ENCODE data around the gene HSPA5.
"Not testable (repeated sequence)": the region's sequence is repeated elsewhere in the genome, so short reads cannot be mapped to it uniquely, and the experiment has no call there.

HSPA5 gene

DNA sequence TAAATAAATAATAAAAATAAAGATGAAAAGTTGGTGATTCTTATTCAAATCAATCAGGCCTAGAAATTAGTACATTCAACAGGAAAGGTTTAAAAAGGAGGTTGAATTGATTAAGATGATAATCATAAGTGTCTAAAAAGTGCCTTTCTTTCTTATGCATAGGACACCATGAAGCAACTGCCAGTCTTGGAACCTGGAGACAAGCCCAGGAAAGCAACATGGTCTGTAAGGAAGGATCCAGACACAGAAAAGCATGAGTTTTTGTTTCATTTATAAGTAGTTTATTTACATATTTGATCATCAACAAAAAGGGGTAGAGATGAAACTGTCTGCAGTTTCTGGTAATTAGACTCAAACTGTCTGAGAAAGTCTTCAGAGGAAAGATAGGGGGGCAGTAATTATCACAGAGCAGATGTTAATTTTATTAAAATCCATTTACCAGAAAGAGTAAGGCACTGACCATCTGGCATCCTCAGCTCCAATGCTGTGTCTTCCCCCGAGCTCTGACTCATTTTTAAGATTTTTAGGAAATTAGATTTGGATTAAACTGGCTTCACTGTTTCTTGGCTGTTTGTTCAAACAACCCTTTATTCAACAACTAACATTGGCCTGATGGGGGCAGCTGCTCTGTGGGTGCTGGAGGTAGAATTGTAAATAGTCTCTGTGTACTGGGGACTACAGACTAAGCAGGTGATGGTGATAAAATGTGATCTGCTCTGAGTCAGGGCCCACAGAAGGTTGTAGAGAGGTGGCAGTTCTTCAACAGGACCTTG, 38.1 kb downstream of the HSPA5 start:
- Histone ChIP-seq H3K36me3 (replicated peaks; ENCODE audit: insufficient read depth, low read length) (0 out of 2 replicates have a peak, but pooled peaks cover 2% of the 10 kb centered on the region), H3K9ac (ENCODE audit: low read length) (no peak overlapping the region), H2AFZ (ENCODE audit: low read length) (no peak overlapping the region), H3F3A (ENCODE audit: insufficient read depth, low read length) (no peaks in the 10 kb centered on the region), H3K4me3 (ENCODE audit: low read length) (no peak overlapping the region), H4K20me1 (ENCODE audit: insufficient read depth, low read length) (no peaks in the 10 kb centered on the region), H3K4me1 (ENCODE audit: low read length) (peaks cover 5% of the 10 kb centered on the region; the same call in 1 of the 2 replicates), H3K79me2 (ENCODE audit: low read length) (peaks cover 9% of the 10 kb centered on the region), H3K27me3 (replicated peaks; ENCODE audit: insufficient read depth, low read length) (no peaks in the 10 kb centered on the region), H3K27ac (ENCODE audit: low read length) (no peak overlapping the region), H3K9me3 (replicated peaks; ENCODE audit: insufficient read depth, low read length) (no peaks in the 10 kb centered on the region), H3K9me2 (replicated peaks; ENCODE audit: insufficient read depth, low read length) (no peaks in the 10 kb centered on the region), H3K4me2 (ENCODE audit: low read depth, low read length) (no peak overlapping the region)
- no peak for DNase-seq
- no peak for TF ChIP-seq EZH2 (optimal IDR thresholded peaks at IDR 0.05; ENCODE audit: low read depth, low read length)
- TF ChIP-seq CTCF (IDR thresholded peaks at IDR 0.05; ENCODE audit: low read length), result no peak
- TF ChIP-seq EZH2phosphoT487 (IDR thresholded peaks at IDR 0.05; ENCODE audit: low read length), result no peak

DNA sequence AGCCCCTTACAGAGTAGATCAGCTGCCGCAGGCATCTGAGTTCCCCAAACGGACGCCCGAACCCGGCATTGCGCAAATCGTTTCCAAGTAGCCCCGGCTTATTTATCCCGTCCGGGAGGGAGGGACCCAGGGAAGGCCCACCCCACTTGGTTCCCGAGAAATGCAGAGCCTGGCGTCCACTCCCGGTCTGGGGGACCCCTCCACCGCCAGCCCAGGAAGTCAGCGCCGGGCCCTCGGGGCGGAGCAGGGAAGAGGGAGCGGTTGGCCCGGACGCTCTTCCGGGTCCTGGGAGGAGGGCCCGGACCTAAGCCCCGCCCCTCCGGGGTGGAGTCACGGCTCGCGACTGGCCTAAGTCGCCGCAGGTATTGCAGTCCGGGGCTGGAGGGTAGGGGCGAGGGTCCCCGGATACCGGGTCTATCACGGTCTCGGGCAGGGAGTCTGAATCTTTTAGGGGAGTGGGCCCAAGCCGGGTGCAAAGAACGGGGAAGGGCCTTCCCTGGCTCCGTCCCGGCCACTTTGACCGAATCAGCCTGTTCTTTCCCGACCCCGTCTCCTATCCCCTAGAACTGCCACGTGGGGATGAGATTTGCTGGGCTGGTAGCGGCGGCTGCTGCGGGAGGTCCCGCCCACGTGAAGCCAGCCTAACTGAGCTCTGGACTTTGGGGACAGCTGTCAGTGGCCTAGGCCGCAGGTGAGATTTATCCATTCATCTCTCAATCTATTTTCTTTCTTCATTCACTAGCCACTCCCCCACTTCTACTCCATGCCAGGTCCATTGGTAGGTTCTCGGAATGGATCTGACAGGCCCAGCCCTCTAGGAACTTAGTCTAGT, 40.7 kb downstream of the HSPA5 start, which contains the start of gene RABEPK:
RABEPK (plus strand) TSS at position 327 of the 832 bp plus-strand sequence. CDS start 2,472 bp downstream, outside the sequence.
- H3K9me2 ChIP-seq (replicated peaks; ENCODE audit: insufficient read depth, low read length), result no peaks in the 10 kb centered on the region
- H3K4me1 ChIP-seq (ENCODE audit: low read length), result peaks cover 5% of the 10 kb centered on the region; the same call in 1 of the 2 replicates
- H3K79me2 ChIP-seq (ENCODE audit: low read length), result peaks cover 9% of the 10 kb centered on the region
- peak within 1 kb of the TSS; percentile 56 for H3K9ac ChIP-seq (ENCODE audit: low read length)
- no peak for TF ChIP-seq EZH2phosphoT487 (IDR thresholded peaks at IDR 0.05; ENCODE audit: low read length)
- no peak for TF ChIP-seq EZH2 (optimal IDR thresholded peaks at IDR 0.05; ENCODE audit: low read depth, low read length)
- TF ChIP-seq CTCF (IDR thresholded peaks at IDR 0.05; ENCODE audit: low read length), result no peak
- H2AFZ ChIP-seq (ENCODE audit: low read length), result peak within 1 kb of the TSS; percentile 56
- H3F3A ChIP-seq (ENCODE audit: insufficient read depth, low read length), result no peaks in the 10 kb centered on the region
- H3K27ac ChIP-seq (ENCODE audit: low read length), result peak within 1 kb of the TSS; percentile 45; the same call in 1 of the 2 replicates
- no peaks in the 10 kb centered on the region for H3K36me3 ChIP-seq (replicated peaks; ENCODE audit: insufficient read depth, low read length)
- no peaks in the 10 kb centered on the region for H3K9me3 ChIP-seq (replicated peaks; ENCODE audit: insufficient read depth, low read length)
- peak within 1 kb of the TSS; percentile 77 for H3K4me2 ChIP-seq (ENCODE audit: low read depth, low read length)
- H4K20me1 ChIP-seq (ENCODE audit: insufficient read depth, low read length), result no peaks in the 10 kb centered on the region
- H3K4me3 ChIP-seq (ENCODE audit: low read length), result peak within 1 kb of the TSS; percentile 78
- H3K27me3 ChIP-seq (replicated peaks; ENCODE audit: insufficient read depth, low read length), result no peaks in the 10 kb centered on the region
- DNase-seq, result peak; percentile 91

GRCh38 chr9:125195591-125195990, 45.6 kb downstream of the HSPA5 start:
- H3K9ac ChIP-seq (ENCODE audit: low read length); H3K27me3 ChIP-seq (replicated peaks; ENCODE audit: insufficient read depth, low read length); H2AFZ ChIP-seq (ENCODE audit: low read length); H4K20me1 ChIP-seq (ENCODE audit: insufficient read depth, low read length); H3K4me1 ChIP-seq (ENCODE audit: low read length); H3K79me2 ChIP-seq (ENCODE audit: low read length); H3K9me3 ChIP-seq (replicated peaks; ENCODE audit: insufficient read depth, low read length); H3K27ac ChIP-seq (ENCODE audit: low read length); H3K36me3 ChIP-seq (replicated peaks; ENCODE audit: insufficient read depth, low read length); H3K4me3 ChIP-seq (ENCODE audit: low read length); H3K9me2 ChIP-seq (replicated peaks; ENCODE audit: insufficient read depth, low read length); H3F3A ChIP-seq (ENCODE audit: insufficient read depth, low read length); DNase-seq; H3K4me2 ChIP-seq (ENCODE audit: low read depth, low read length): not testable (repeated sequence)

GRCh38 chr9:125194466-125194865, 46.7 kb downstream of the HSPA5 start:
- 0 out of 2 replicates have a peak overlapping the region, but pooled peaks have one; percentile 38 for H2AFZ ChIP-seq (ENCODE audit: low read length)
- not testable (repeated sequence) for H3K9me2 ChIP-seq (replicated peaks; ENCODE audit: insufficient read depth, low read length); H3K27me3 ChIP-seq (replicated peaks; ENCODE audit: insufficient read depth, low read length); H3K27ac ChIP-seq (ENCODE audit: low read length); H3F3A ChIP-seq (ENCODE audit: insufficient read depth, low read length); H3K4me2 ChIP-seq (ENCODE audit: low read depth, low read length); H3K79me2 ChIP-seq (ENCODE audit: low read length); DNase-seq; H3K4me3 ChIP-seq (ENCODE audit: low read length); H4K20me1 ChIP-seq (ENCODE audit: insufficient read depth, low read length); H3K9ac ChIP-seq (ENCODE audit: low read length); H3K36me3 ChIP-seq (replicated peaks; ENCODE audit: insufficient read depth, low read length); H3K9me3 ChIP-seq (replicated peaks; ENCODE audit: insufficient read depth, low read length)
- H3K4me1 ChIP-seq (ENCODE audit: low read length), result peaks cover 14% of the 10 kb centered on the region
